Stimulated activated effector memory CD8-positive, alpha-beta T cell treated with anti-CD3 and anti-CD28 coated beads, Interleukin-12 subunit alpha, Interleukin-12 subunit beta, amount 100 ng/mL, for 72 hours (primary cell): ENCODE measurements around the gene WDR3.

Experiments
- ATAC-seq: fragments of 150-1000 bp; cut with Tn5 transposase; 2 replicates; pipeline ENCODE4 v1.10.0; 2021
- DNase-seq, 2 donors: peaks; one replicate each; pipeline ENCODE4 v3.0.0; 2021 to 2022; ENCODE audit warnings: low spot score in 2 of 2
- H3K27ac Mint-ChIP-seq: one replicate; pipeline ENCODE4 v1.8.0; 2022; ENCODE audit warnings: mild to moderate bottlenecking, mixed read lengths
- H3K36me3 Mint-ChIP-seq: one replicate; pipeline ENCODE4 v1.8.0; 2022; ENCODE audit warnings: mild to moderate bottlenecking, mixed read lengths
- H3K4me1 Mint-ChIP-seq: one replicate; pipeline ENCODE4 v1.8.0; 2022; ENCODE audit warnings: mixed read lengths
- H3K4me3 Mint-ChIP-seq: one replicate; pipeline ENCODE4 v1.8.0; 2022; ENCODE audit warnings: mild to moderate bottlenecking, mixed read lengths
- H3K9me3 Mint-ChIP-seq: one replicate; pipeline ENCODE4 v1.8.0; 2022; ENCODE audit warnings: mixed read lengths

Gene WDR3

DNA sequence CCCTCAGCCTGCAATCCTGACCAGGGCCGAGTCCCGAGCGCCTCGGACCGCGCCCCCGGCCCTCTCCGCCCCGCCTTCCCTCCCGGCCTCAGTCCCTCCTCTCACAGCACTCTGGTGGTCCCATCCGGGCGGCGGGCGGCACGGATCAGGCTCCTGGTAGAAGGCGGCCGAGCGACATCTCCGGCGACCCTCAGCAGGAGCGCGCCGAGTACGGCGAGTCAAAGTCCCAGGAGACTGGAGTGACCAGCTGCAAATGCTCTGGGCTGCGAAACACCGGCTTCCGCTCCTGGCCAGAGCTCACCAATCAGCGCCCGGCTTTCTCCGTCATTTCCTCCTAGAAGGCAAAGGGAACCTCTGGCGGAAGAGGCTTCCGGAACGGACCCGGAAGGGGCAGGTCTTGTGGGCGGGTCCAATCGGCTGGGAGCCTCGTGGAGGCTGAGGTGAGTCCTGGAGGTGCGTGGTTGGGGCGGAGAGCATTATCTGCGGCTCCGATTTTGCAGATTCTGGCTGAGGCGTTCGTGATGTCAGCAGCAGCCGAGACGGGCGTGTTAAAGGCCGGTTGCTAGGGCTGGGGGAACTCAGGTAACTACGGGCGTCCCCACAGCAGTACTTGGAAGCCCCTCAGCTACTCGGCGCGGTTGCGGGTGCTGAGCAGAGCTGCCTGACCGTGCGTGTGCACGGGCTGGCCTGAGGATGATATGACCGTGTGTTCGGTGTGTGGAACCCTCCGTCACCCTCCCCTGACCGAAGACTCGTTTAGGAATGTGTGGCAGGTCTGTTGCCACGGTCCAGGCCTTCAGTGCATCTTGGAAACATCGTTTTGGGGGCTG is at the start of gene WDR3, which contains the start of gene GDAP2:
Gene WDR3 (plus strand): TSS at position 397 of the 830 bp plus-strand sequence. CDS start 3,581 bp downstream, outside the sequence.
Gene GDAP2 (minus strand): TSS at position 279 of the 830 bp plus-strand sequence. CDS start 9,264 bp downstream, outside the sequence.
- H3K4me3 Mint-ChIP-seq, result peak within 1 kb of the TSS; percentile 95
- ATAC-seq, result peak; percentile 97
- no peaks in the 10 kb centered on the region for H3K9me3 Mint-ChIP-seq
- peaks cover 38% of the 10 kb centered on the region for H3K36me3 Mint-ChIP-seq
- peak; percentile 83 to 96 for DNase-seq
- peaks cover 39% of the 10 kb centered on the region for H3K4me1 Mint-ChIP-seq
- peak within 1 kb of the TSS; percentile 97 for H3K27ac Mint-ChIP-seq

GRCh38 chr1:117883616-117884015 is 45.9 kb upstream of the WDR3 start:
- DNase-seq (no peak), ATAC-seq (no peak)
- H3K9me3 Mint-ChIP-seq, result no peaks in the 10 kb centered on the region
- no peak overlapping the region for H3K27ac Mint-ChIP-seq
- H3K4me1 Mint-ChIP-seq, result no peaks in the 10 kb centered on the region
- H3K36me3 Mint-ChIP-seq, result peaks cover 35% of the 10 kb centered on the region
- no peak overlapping the region for H3K4me3 Mint-ChIP-seq

GRCh38 chr1:117886101-117886795 is 43.3 kb upstream of the WDR3 start:
- Mint-ChIP-seq H3K9me3 (no peaks in the 10 kb centered on the region), H3K4me1 (no peaks in the 10 kb centered on the region), H3K36me3 (peaks cover 32% of the 10 kb centered on the region), H3K27ac (peak overlapping the region; percentile 18), H3K4me3 (no peak overlapping the region)
- ATAC-seq (no peak), DNase-seq (no peak)

DNA sequence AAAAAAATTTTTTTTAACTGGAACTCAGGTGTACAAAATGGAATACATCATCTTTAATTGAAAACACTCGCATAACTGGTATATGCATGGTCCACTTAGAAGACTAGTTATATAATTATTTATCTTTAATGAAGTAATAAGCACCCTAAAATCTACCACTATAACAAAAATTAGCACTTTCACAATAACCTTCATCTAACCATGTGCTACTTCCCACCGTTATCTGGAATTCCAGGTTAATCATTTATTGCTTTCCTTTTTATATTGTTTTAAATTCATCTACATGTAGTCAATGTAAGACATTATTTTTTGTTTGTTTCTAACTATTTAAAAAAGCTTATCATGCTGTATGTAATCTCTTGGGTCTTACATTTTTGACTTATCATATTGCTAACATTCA is 39.1 kb upstream of the WDR3 start:
- Mint-ChIP-seq H3K4me3 (no peak overlapping the region), H3K9me3 (no peaks in the 10 kb centered on the region), H3K36me3 (peaks cover 26% of the 10 kb centered on the region), H3K27ac (no peak overlapping the region), H3K4me1 (peaks cover 2% of the 10 kb centered on the region)
- DNase-seq (no peak), ATAC-seq (no peak)

GRCh38 chr1:117892512-117892911 is 37.0 kb upstream of the WDR3 start:
- Mint-ChIP-seq H3K36me3 (peaks cover 29% of the 10 kb centered on the region), H3K9me3 (no peaks in the 10 kb centered on the region), H3K4me1 (peaks cover 6% of the 10 kb centered on the region), H3K4me3 (no peak overlapping the region), H3K27ac (no peak overlapping the region)
- DNase-seq, result no peak
- no peak for ATAC-seq

GRCh38 chr1:117894078-117894477 is 35.5 kb upstream of the WDR3 start:
- H3K4me1 Mint-ChIP-seq, result peaks cover 6% of the 10 kb centered on the region
- peaks cover 37% of the 10 kb centered on the region for H3K36me3 Mint-ChIP-seq
- no peak for DNase-seq
- H3K27ac Mint-ChIP-seq, result no peak overlapping the region
- H3K4me3 Mint-ChIP-seq, result no peak overlapping the region
- ATAC-seq, result no peak
- no peaks in the 10 kb centered on the region for H3K9me3 Mint-ChIP-seq

- ATAC-seq (peak; percentile 92), DNase-seq (peak; percentile 43 to 78)
- Mint-ChIP-seq H3K36me3 (peaks cover 49% of the 10 kb centered on the region), H3K4me3 (no peak overlapping the region), H3K9me3 (no peaks in the 10 kb centered on the region), H3K4me1 (peaks cover 6% of the 10 kb centered on the region), H3K27ac (peak overlapping the region; percentile 13)
Measured at GRCh38 chr1:117895482-117896114, 33.9 kb upstream of the WDR3 start.

DNA sequence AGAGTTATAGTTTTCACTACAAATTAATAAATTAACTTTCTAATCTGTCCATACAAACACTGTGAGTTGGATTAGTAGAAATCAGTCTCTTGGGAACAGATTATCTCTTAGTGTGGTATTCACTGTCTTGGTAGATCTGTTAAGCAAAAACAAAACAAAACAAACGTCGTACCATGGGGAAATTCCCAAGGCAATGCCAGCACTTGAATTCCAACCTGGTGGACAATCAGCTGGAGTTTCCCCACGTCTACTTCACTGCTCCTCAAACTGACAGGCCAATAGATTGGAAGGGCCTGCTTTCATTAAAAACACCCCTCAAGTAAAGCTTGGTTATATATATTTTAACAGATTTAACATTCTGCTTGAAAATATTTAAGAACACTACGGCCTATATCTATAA is 32.0 kb upstream of the WDR3 start:
- DNase-seq, result no peak
- peaks cover 58% of the 10 kb centered on the region for H3K36me3 Mint-ChIP-seq
- no peak overlapping the region for H3K27ac Mint-ChIP-seq
- no peak for ATAC-seq
- peaks cover 6% of the 10 kb centered on the region for H3K4me1 Mint-ChIP-seq
- H3K9me3 Mint-ChIP-seq, result no peaks in the 10 kb centered on the region
- no peak overlapping the region for H3K4me3 Mint-ChIP-seq

DNA sequence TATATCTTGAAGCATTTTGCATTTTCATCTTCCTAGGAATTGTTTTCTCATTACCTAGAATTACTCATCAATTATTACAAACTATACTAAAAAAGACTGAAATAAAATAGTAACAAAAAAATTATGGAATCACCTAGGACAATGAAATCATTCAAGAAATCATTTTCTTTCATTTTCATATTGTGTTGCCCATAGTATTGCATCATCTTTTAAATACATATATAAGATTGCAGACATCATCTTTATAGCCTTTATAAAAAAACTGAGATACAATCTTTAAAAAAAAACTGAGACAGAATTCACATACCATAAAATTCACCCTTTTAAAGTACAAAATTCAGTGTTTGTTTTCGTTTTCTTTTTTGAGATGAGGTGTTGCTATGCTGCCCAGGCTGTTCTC is 29.7 kb upstream of the WDR3 start:
- peak overlapping the region; percentile 76 for H3K27ac Mint-ChIP-seq

GRCh38 chr1:117902944-117903343 is 26.6 kb upstream of the WDR3 start:
- no peak overlapping the region for H3K4me3 Mint-ChIP-seq
- no peak overlapping the region for H3K27ac Mint-ChIP-seq
- H3K4me1 Mint-ChIP-seq, result no peaks in the 10 kb centered on the region
- no peak for ATAC-seq
- peaks cover 82% of the 10 kb centered on the region for H3K36me3 Mint-ChIP-seq
- no peak for DNase-seq
- no peaks in the 10 kb centered on the region for H3K9me3 Mint-ChIP-seq

More for the DNA sequence above, 29.7 kb upstream of the WDR3 start:
- Mint-ChIP-seq H3K36me3 (peaks cover 81% of the 10 kb centered on the region), H3K9me3 (no peaks in the 10 kb centered on the region), H3K4me3 (no peak overlapping the region), H3K4me1 (peaks cover 6% of the 10 kb centered on the region)
- ATAC-seq (no peak), DNase-seq (no peak)

DNA sequence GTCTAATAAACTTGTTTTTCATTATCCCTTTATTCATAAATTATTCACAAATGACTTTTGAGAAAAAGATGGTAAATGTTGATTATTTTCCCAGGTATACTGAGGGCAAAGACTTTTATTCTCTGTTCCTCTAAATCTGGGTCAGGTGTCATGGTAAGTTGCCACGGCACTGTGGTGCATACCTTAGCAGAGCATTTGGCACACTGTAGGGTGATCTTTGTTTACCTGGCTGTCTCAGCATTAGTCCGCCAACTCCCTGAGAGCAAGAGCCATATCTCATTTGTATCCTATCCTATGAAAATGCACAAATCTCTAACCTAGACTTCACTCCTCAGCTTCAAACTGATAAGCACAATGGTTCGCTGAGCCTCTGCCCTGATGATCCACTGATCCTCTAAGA is 25.1 kb upstream of the WDR3 start:
- DNase-seq (no peak), ATAC-seq (no peak)
- Mint-ChIP-seq H3K27ac (no peak overlapping the region), H3K4me1 (no peaks in the 10 kb centered on the region), H3K36me3 (peaks cover 81% of the 10 kb centered on the region), H3K9me3 (no peaks in the 10 kb centered on the region), H3K4me3 (no peak overlapping the region)

GRCh38 chr1:117905019-117905418 is 24.5 kb upstream of the WDR3 start:
- Mint-ChIP-seq H3K27ac (no peak overlapping the region), H3K36me3 (peaks cover 76% of the 10 kb centered on the region), H3K4me3 (no peak overlapping the region), H3K4me1 (no peaks in the 10 kb centered on the region), H3K9me3 (no peaks in the 10 kb centered on the region)
- no peak for ATAC-seq
- no peak for DNase-seq

DNA sequence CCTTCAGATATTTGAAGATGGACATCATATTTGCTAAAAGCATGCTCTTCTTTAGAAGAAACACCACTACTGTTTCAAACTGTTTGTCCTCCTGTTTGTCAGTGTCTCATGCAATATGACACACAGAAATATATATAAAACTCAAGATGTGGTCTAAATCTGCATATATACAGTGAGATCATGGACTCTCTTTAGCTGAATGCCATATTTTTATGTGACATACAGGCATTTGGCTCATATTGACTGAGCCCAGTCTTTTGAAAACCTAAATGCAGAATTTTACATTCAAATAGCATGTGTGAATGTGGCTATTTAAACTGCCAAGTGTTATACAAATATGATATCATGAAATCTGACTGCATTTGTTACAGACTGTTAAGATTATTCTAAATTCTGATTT is 18.5 kb upstream of the WDR3 start:
- Mint-ChIP-seq H3K27ac (no peak overlapping the region), H3K36me3 (peaks cover 71% of the 10 kb centered on the region), H3K4me3 (no peak overlapping the region), H3K4me1 (peaks cover 11% of the 10 kb centered on the region), H3K9me3 (no peaks in the 10 kb centered on the region)
- no peak for ATAC-seq
- DNase-seq, result no peak

DNA sequence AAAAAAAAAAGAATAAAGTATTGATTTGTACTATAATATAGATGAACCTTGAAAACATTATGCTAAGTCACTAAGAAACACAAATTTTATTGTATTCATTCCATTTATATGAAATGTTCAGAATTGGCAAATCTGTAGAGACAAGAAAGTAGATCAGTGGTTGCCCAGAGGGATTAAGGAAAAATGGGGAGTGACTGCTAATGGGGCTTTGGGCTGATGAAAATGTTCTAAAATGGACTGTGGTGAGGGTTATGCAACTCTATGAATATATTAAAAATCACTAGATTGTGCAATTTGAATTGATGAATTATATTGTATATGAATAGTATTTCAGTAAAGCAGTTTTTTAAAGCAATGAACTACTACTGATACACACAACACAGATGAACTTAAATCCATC is 10.2 kb upstream of the WDR3 start:
- no peak overlapping the region for H3K27ac Mint-ChIP-seq
- ATAC-seq (no peak), DNase-seq (no peak)
- H3K4me3 Mint-ChIP-seq, result no peak overlapping the region
- H3K4me1 Mint-ChIP-seq, result peaks cover 4% of the 10 kb centered on the region
- H3K9me3 Mint-ChIP-seq, result no peaks in the 10 kb centered on the region
- peaks cover 59% of the 10 kb centered on the region for H3K36me3 Mint-ChIP-seq

DNA sequence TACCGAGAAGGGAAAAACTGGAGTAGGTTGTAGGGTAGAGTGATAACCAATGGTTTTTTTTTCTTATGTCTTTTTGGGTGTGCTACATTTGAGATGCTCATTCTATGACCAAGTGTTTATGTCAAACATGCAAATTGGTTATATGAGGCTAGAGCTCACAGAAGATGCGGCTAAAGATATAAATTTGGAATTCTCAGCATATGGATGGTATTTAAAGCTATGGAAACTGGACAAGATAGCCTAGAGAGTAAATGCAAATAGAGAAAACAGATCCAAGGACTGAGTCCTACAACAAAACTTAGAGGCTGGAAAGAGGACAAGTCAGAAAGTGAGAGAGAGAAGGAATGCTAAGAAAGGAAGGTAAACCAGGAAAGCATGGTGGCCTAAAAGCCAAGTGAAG is 7.5 kb upstream of the WDR3 start:
- Mint-ChIP-seq H3K4me3 (no peak overlapping the region), H3K9me3 (no peaks in the 10 kb centered on the region), H3K36me3 (peaks cover 33% of the 10 kb centered on the region), H3K27ac (no peak overlapping the region), H3K4me1 (no peaks in the 10 kb centered on the region)
- DNase-seq, result no peak
- ATAC-seq, result no peak
